SK-N-SH treated with all-trans-retinoic acid at 6 μM for 48 hours (cell line): ENCODE data around the gene ZFAND3.

Experiments
- BACH2 ChIP-seq: fragments of 250-450 bp; sonication (Bioruptor Pico); IDR thresholded peaks from 2 replicates; pipeline ENCODE4 v1.9.0; 2021; ENCODE audit warnings: mild to moderate bottlenecking, borderline replicate concordance
- CREB5 ChIP-seq: fragments of 250-450 bp; sonication (Bioruptor Pico); IDR thresholded peaks from 2 replicates; pipeline ENCODE4 v1.5.1; 2020; ENCODE audit warnings: low read depth, mild to moderate bottlenecking, moderate library complexity
- OSR1 ChIP-seq: fragments of 250-450 bp; sonication (Bioruptor Pico); IDR thresholded peaks from 2 replicates; pipeline ENCODE4 v1.8.0; 2022; ENCODE audit warnings: moderate library complexity, mild to moderate bottlenecking, inconsistent platforms
- POU6F1 ChIP-seq: fragments of 250-450 bp; sonication (Bioruptor Pico); IDR thresholded peaks from 2 replicates; pipeline ENCODE4 v1.8.0; 2021; ENCODE audit warnings: low read depth, mild to moderate bottlenecking, moderate library complexity, borderline replicate concordance
- TOX ChIP-seq: fragments of 250-450 bp; sonication (Bioruptor Pico); IDR thresholded peaks from 2 replicates; pipeline ENCODE4 v1.8.0; 2021; ENCODE audit warnings: mild to moderate bottlenecking, moderate library complexity, borderline replicate concordance
- ZFP3 ChIP-seq: fragments of 250-450 bp; sonication (Bioruptor Pico); IDR thresholded peaks from 2 replicates; pipeline ENCODE4 v1.5.0; 2020; ENCODE audit warnings: mild to moderate bottlenecking, moderate library complexity
- ZFP30 ChIP-seq: fragments of 450-650 bp; formaldehyde crosslinking; IDR thresholded peaks from 2 replicates; pipeline ENCODE4 v1.5.0; 2022; ENCODE audit warnings: mild to moderate bottlenecking, moderate library complexity
- ZNF70 ChIP-seq: fragments of 450-650 bp; formaldehyde crosslinking; IDR thresholded peaks from 2 replicates; pipeline ENCODE4 v1.5.0; 2020; ENCODE audit warnings: mild to moderate bottlenecking, moderate library complexity

- no peak for TF ChIP-seq TOX (CRISPR knock-in tag)
- TF ChIP-seq BACH2, result no peak
- no peak for TF ChIP-seq CREB5 (CRISPR knock-in tag)
- no peak for TF ChIP-seq OSR1 (CRISPR knock-in tag)
- TF ChIP-seq POU6F1 (CRISPR knock-in tag), result no peak
- TF ChIP-seq ZFP30 (CRISPR knock-in tag), result no peak
- no peak for TF ChIP-seq ZFP3
- no peak for TF ChIP-seq ZNF70 (CRISPR knock-in tag)
Observed at GRCh38 chr6:38025451-38025850, 205.9 kb downstream of the ZFAND3 start.
